ENCODE results near the gene TNFRSF1B.
A peak's percentile ranks its signal among the peaks of the same experiment; 100 is the strongest.

Gene TNFRSF1B

DNA sequence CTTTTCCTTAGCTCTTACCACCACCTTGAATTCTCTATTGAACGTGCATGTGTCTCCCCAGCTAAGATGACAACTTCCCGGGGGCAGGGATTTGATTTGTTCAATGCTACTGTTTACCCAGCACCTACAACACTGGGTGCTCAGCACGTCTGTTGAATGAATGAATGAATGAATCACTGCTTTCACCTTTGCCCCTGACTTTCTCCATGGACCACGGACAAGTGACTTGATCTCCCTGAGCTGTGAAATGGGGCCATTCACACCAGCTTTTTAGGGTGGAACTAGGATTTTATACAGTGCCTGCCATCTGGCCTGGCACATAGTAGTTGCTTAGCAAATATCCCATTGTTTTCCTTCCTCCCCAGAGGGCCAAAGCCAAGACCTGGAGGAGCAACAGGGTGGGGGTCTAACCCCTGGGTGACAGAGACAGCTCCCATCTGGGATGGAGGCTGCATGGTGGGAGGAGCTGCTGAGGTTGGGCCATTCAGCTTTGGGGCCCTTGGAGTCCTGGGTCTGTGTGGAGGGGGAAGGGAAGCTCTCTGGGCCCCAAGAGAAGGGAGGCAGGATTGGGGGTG is 15.7 kb downstream of the TNFRSF1B start:
- H3K27ac ChIP-seq (ENCODE audit: insufficient read depth, low read length, poor library complexity, severe bottlenecking): peak overlapping the region; percentile 57
- H3K36me3 ChIP-seq (ENCODE audit: control insufficient read depth, insufficient read depth, low read length): peaks cover 30% of the 10 kb centered on the region
- no peak for DNase-seq
- H3K27me3 ChIP-seq (replicated peaks; ENCODE audit: control insufficient read depth, insufficient read depth, low read length, poor library complexity, severe bottlenecking): no peaks in the 10 kb centered on the region
- no peaks in the 10 kb centered on the region for H3K9me3 ChIP-seq (ENCODE audit: control insufficient read depth, low read length)
- H3K4me1 ChIP-seq (ENCODE audit: control insufficient read depth, insufficient read depth, low read length, poor library complexity, severe bottlenecking): peaks cover 78% of the 10 kb centered on the region
- no peak overlapping the region for H3K4me3 ChIP-seq (ENCODE audit: insufficient read depth, low read depth, low read length, poor library complexity, severe bottlenecking)

DNA sequence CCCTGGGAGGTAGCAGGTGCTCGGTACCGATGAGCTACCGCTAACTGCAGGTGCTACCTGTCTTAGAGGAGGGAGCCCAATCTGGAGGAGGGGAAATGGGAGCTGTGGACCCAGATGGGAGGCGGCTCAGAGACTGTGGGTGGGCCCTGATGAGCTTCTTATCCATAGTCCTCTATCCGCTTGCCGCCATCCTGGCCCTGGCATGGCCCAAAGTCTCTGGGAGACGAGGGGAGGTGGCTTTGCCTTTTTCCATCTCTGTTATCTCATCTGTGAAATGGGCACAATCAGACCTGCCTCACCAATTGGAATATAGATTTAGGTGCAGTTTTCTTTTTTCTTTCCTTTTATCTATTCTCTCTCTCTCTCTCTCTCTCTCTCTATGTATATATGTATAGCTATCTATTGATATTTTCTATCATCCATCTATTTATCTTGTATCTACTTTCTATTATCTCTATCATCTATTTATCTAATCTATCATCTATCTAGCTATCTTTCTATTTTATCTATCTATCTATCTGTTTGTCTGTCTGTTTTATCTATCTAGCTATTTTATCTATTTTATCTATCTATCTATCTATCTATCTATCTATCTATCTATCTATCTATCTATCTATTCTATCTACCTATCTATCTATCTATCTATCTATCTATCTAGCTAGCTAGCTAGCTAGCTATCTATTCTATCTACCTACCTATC is 16.5 kb downstream of the TNFRSF1B start:
- H3K36me3 ChIP-seq (ENCODE audit: control insufficient read depth, insufficient read depth, low read length): peaks cover 37% of the 10 kb centered on the region
- no peaks in the 10 kb centered on the region for H3K9me3 ChIP-seq (ENCODE audit: control insufficient read depth, low read length)
- no peak overlapping the region for H3K4me3 ChIP-seq (ENCODE audit: insufficient read depth, low read depth, low read length, poor library complexity, severe bottlenecking)
- peak overlapping the region; percentile 57 for H3K27ac ChIP-seq (ENCODE audit: insufficient read depth, low read length, poor library complexity, severe bottlenecking)
- no peaks in the 10 kb centered on the region for H3K27me3 ChIP-seq (replicated peaks; ENCODE audit: control insufficient read depth, insufficient read depth, low read length, poor library complexity, severe bottlenecking)
- no peak for DNase-seq
- H3K4me1 ChIP-seq (ENCODE audit: control insufficient read depth, insufficient read depth, low read length, poor library complexity, severe bottlenecking): peaks cover 76% of the 10 kb centered on the region

DNA sequence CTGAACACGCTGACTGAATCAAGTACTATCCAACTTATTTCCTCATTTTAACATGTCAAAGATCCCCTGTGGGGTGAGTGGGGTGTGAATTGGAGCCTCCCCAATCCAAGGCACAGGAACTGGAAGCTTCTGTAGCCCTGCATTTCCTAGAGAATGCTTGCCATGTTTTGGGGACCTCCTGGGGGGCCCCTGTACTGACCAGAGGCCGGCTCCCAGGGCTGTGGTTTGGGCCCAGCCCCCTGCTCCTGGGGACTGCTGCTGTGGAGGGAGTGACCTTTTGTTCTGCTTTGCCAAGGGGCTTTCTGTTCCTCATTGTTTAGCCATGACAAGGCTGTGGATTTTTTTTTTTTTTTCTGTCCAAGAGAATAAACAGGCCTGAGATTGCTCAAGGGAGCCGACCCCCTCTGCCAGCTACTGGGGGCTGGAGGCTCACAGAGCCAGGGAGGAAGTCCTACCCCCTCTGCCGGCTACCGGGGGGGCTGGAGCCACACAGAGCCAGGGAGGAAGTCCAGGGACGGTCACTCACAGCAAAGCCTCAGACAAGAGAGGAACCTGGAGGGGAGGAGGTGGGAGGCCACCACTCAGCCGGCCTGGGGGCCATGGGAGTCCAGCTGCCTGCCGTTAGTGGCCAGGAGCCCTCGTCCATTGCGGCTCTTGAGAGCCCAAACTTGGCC is 17.4 kb downstream of the TNFRSF1B start:
- Histone ChIP-seq H3K4me1 (ENCODE audit: control insufficient read depth, insufficient read depth, low read length, poor library complexity, severe bottlenecking) (peaks cover 67% of the 10 kb centered on the region), H3K27me3 (replicated peaks; ENCODE audit: control insufficient read depth, insufficient read depth, low read length, poor library complexity, severe bottlenecking) (no peaks in the 10 kb centered on the region), H3K36me3 (ENCODE audit: control insufficient read depth, insufficient read depth, low read length) (peaks cover 45% of the 10 kb centered on the region), H3K27ac (ENCODE audit: insufficient read depth, low read length, poor library complexity, severe bottlenecking) (peak overlapping the region; percentile 54), H3K4me3 (ENCODE audit: insufficient read depth, low read depth, low read length, poor library complexity, severe bottlenecking) (no peak overlapping the region), H3K9me3 (ENCODE audit: control insufficient read depth, low read length) (no peaks in the 10 kb centered on the region)
- DNase-seq: no peak

DNA sequence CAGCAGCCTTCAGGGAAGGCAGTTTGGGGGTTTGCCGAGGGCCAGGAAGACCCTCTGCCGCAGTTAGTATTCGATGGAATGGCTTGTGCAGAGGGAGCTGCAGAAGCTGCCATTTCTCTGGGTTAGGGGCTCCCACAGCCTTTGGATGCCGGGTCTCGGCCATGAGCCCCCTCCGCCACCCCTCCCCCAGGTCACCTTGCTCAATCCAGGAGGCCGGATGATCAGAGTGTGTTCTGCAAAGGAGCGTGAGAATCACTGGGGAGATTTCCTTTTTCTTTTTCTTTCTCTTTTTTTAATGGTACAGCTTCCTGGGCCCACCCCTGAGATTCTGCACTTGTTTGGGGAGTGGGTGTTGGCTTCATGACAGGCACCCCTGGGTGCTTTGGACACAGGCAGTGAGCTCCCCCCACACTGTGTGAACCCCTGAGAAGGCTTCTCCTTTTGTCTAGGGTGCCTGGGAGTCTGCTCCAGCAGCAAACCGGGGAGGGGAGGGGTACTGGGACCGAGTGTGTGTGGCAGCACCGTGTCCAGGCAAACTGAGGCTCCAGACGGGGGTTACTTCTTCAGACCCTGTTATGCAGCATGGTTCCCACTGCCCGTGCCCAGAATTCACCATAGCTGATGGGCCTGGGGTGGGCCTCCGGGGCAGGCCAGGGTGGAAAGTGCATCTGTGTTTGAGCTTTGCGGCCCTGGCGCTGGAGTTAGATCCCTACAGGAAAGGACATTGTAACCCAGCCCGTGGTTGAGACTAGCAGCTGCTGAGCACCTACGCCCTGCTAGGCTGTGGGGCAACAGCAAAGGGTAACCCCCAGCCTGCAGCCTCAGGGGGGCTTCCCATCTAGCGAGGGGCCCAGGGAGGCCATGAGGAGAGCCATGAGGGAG is 18.5 kb downstream of the TNFRSF1B start:
- Histone ChIP-seq H3K27me3 (replicated peaks; ENCODE audit: control insufficient read depth, insufficient read depth, low read length, poor library complexity, severe bottlenecking) (no peaks in the 10 kb centered on the region), H3K4me1 (ENCODE audit: control insufficient read depth, insufficient read depth, low read length, poor library complexity, severe bottlenecking) (peaks cover 56% of the 10 kb centered on the region), H3K36me3 (ENCODE audit: control insufficient read depth, insufficient read depth, low read length) (peaks cover 49% of the 10 kb centered on the region), H3K27ac (ENCODE audit: insufficient read depth, low read length, poor library complexity, severe bottlenecking) (peak overlapping the region; percentile 54), H3K9me3 (ENCODE audit: control insufficient read depth, low read length) (no peaks in the 10 kb centered on the region), H3K4me3 (ENCODE audit: insufficient read depth, low read depth, low read length, poor library complexity, severe bottlenecking) (no peak overlapping the region)
- no peak for DNase-seq

DNA sequence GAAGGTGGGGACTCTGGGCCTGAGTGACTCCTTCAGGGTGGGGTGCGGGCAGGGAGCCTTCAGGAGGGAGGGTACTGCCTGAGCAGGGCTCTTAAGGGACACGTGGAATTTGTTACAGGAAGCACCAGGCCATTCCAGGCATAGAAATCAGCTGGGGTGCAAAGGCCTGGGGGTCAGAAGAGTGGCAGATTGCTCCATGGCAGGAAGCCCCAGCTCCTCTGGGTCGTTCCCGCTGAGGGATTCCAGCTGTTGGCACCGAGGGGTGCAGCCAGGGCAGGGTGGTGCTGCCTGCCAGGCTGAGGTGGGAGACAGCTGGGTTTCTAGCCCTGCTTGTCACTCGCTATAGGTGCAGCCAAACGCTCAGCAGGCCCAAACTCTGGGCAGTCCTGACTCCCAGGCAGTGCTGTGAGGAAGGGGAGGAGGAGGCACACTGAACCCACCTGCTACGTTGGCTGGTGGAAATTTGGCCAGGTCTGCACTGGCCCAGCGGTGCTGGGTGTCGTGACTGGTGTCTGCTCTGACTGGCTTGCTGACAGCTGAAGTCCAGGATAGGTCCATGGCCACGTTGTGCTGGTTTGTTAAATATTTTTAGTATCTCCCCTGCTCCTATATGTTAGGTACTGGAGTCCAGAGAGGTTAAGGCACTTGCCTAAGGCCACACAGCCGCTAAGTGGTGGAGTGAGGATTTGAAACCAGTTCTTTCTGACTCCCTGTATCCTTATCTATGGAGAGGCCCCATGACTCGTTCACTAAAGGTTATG is 19.3 kb downstream of the TNFRSF1B start:
- Histone ChIP-seq H3K36me3 (ENCODE audit: control insufficient read depth, insufficient read depth, low read length) (peaks cover 53% of the 10 kb centered on the region), H3K4me1 (ENCODE audit: control insufficient read depth, insufficient read depth, low read length, poor library complexity, severe bottlenecking) (peaks cover 48% of the 10 kb centered on the region)
- DNase-seq: no peak

DNA sequence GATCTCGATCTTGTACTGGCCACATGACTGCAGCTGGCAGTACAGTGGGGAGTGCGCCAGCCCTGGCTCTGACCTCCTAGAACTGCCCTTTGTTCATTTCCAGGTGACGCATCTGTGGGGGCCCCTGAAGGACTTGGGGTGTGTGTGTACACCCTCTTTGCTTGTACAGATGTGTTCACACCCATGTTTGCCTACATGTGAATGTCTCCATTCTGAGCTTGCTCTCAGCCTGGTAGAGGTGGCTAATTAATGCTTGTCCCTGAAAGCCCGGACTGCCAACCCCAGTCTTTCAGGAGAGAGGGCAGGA is 19.8 kb downstream of the TNFRSF1B start:
- Histone ChIP-seq H3K4me3 (ENCODE audit: insufficient read depth, low read depth, low read length, poor library complexity, severe bottlenecking) (no peak overlapping the region), H3K27me3 (replicated peaks; ENCODE audit: control insufficient read depth, insufficient read depth, low read length, poor library complexity, severe bottlenecking) (no peaks in the 10 kb centered on the region), H3K4me1 (ENCODE audit: control insufficient read depth, insufficient read depth, low read length, poor library complexity, severe bottlenecking) (peaks cover 44% of the 10 kb centered on the region), H3K27ac (ENCODE audit: insufficient read depth, low read length, poor library complexity, severe bottlenecking) (peak overlapping the region; percentile 38), H3K9me3 (ENCODE audit: control insufficient read depth, low read length) (no peaks in the 10 kb centered on the region), H3K36me3 (ENCODE audit: control insufficient read depth, insufficient read depth, low read length) (peaks cover 53% of the 10 kb centered on the region)
- DNase-seq: no peak

More for the DNA sequence above, 19.3 kb downstream of the TNFRSF1B start:
- H3K27me3 ChIP-seq (replicated peaks; ENCODE audit: control insufficient read depth, insufficient read depth, low read length, poor library complexity, severe bottlenecking): no peaks in the 10 kb centered on the region
- H3K27ac ChIP-seq (ENCODE audit: insufficient read depth, low read length, poor library complexity, severe bottlenecking): peak overlapping the region; percentile 19
- H3K9me3 ChIP-seq (ENCODE audit: control insufficient read depth, low read length): no peaks in the 10 kb centered on the region
- H3K4me3 ChIP-seq (ENCODE audit: insufficient read depth, low read depth, low read length, poor library complexity, severe bottlenecking): no peak overlapping the region

DNA sequence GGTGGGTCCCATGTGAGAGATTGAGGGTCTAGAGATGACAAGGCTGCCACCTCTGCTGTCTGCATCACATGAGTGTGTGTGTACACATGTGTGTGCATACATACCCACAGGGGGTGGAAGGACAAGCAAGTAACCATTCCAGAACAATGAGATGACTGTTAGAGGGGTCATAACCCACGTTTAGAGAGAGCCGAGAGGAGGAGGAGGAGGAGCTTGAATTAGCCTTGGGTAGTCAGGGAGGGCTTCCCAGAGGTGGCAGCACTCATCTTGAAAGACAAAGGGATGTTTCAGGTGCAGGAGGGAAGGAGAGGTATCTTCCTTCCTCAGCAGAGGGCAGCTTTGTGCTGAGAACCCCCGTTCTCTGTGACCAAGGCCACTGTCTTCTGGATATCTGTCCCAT is 21.3 kb downstream of the TNFRSF1B start:
- peak overlapping the region; percentile 43 for H3K27ac ChIP-seq (ENCODE audit: insufficient read depth, low read length, poor library complexity, severe bottlenecking)
- DNase-seq: no peak
- H3K4me3 ChIP-seq (ENCODE audit: insufficient read depth, low read depth, low read length, poor library complexity, severe bottlenecking): no peak overlapping the region
- H3K27me3 ChIP-seq (replicated peaks; ENCODE audit: control insufficient read depth, insufficient read depth, low read length, poor library complexity, severe bottlenecking): no peaks in the 10 kb centered on the region
- peaks cover 35% of the 10 kb centered on the region for H3K4me1 ChIP-seq (ENCODE audit: control insufficient read depth, insufficient read depth, low read length, poor library complexity, severe bottlenecking)
- H3K36me3 ChIP-seq (ENCODE audit: control insufficient read depth, insufficient read depth, low read length): peaks cover 59% of the 10 kb centered on the region
- no peaks in the 10 kb centered on the region for H3K9me3 ChIP-seq (ENCODE audit: control insufficient read depth, low read length)

DNA sequence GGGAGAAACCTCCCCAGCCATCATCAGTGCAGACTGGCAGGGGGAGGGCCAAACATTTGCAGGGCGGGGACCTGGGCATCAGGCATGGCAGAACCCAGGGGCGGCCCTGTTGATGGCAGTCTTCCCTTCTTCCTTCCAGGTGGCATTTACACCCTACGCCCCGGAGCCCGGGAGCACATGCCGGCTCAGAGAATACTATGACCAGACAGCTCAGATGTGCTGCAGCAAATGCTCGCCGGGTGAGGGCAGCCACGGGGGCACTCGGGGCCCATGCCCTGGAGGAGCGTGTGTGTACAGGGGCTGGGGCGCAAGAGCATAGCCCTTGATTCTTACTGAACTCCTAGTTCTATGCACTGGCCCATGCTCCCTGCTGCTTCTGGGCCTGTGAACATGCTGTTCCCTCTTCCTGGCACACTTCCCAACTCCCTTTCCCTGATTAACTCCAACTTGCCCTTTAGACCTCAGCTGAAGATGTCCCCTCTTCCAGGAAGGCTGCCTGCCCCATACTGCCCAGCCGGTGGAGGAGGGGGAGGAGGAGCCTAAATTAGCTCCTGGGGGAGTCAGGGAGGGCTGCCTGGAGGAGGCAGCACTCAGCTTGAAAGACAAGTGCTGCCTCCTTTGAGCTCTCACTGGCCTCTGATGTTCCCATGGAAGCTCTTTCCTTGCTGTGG is 22.0 kb downstream of the TNFRSF1B start:
- H3K4me3 ChIP-seq (ENCODE audit: insufficient read depth, low read depth, low read length, poor library complexity, severe bottlenecking): no peak overlapping the region
- DNase-seq: no peak
- peaks cover 32% of the 10 kb centered on the region for H3K4me1 ChIP-seq (ENCODE audit: control insufficient read depth, insufficient read depth, low read length, poor library complexity, severe bottlenecking)
- H3K27me3 ChIP-seq (replicated peaks; ENCODE audit: control insufficient read depth, insufficient read depth, low read length, poor library complexity, severe bottlenecking): no peaks in the 10 kb centered on the region
- H3K9me3 ChIP-seq (ENCODE audit: control insufficient read depth, low read length): no peaks in the 10 kb centered on the region
- H3K36me3 ChIP-seq (ENCODE audit: control insufficient read depth, insufficient read depth, low read length): peaks cover 66% of the 10 kb centered on the region
- H3K27ac ChIP-seq (ENCODE audit: insufficient read depth, low read length, poor library complexity, severe bottlenecking): peak overlapping the region; percentile 43

DNA sequence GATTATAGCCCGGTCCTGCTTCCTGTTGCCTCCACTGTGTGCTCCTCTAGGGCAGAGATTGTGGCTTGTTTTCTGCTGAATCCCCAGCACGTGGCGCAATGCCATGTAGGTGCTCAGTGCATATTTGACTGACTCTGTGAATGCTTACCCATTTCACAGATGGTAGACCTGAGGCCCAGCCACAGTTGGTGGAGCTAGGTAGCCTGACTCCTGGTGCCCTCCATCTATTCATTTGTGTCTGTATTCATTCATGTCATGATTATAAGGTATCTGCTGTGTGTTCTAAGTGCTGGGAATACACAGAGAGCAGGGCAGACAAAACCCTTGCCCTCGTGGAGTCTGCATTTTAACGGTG is 22.5 kb downstream of the TNFRSF1B start:
- H3K27me3 ChIP-seq (replicated peaks; ENCODE audit: control insufficient read depth, insufficient read depth, low read length, poor library complexity, severe bottlenecking): no peaks in the 10 kb centered on the region
- no peak for DNase-seq
- peaks cover 71% of the 10 kb centered on the region for H3K36me3 ChIP-seq (ENCODE audit: control insufficient read depth, insufficient read depth, low read length)
- no peak overlapping the region for H3K4me3 ChIP-seq (ENCODE audit: insufficient read depth, low read depth, low read length, poor library complexity, severe bottlenecking)
- peak overlapping the region; percentile 43 for H3K27ac ChIP-seq (ENCODE audit: insufficient read depth, low read length, poor library complexity, severe bottlenecking)
- H3K4me1 ChIP-seq (ENCODE audit: control insufficient read depth, insufficient read depth, low read length, poor library complexity, severe bottlenecking): peaks cover 27% of the 10 kb centered on the region
- no peaks in the 10 kb centered on the region for H3K9me3 ChIP-seq (ENCODE audit: control insufficient read depth, low read length)

Data from effector memory CD4-positive, alpha-beta T cell (primary cell).